ENCODE data around the gene GKAP1.

GRCh38 chr9:83772860-83773259, 44.7 kb downstream of the GKAP1 start:
- TF ChIP-seq POLR2A (IDR thresholded peaks at IDR 0.05; ENCODE audit: low read depth) (no peak), CTCF (IDR thresholded peaks at IDR 0.05) (no peak), EP300 (IDR thresholded peaks at IDR 0.05) (no peak)

All from esophagus muscularis mucosa (tissue), 4 donors.